Ascending aorta (tissue), 2 donors: ENCODE data around the gene ZNF831. TPM values are rescaled to one million over a fixed set of nuclear protein-coding genes. Genes with fewer than 3 reads are reported as not detected.

Source experiments
- DNase-seq, 2 donors: peaks; one replicate each; pipeline ENCODE4 v3.0.0-alpha.2; 2019; ENCODE audit warnings: low spot score in 2 of 2
- H3K27ac ChIP-seq, 2 donors: fragments of 200-600 bp; sonication (generic); one replicate each; pipeline ENCODE4 v1.5.1; 2016 to 2017; ENCODE audit warnings: mild to moderate bottlenecking in 1 of 2
- H3K27me3 ChIP-seq: fragments of 200-600 bp; sonication (generic); one replicate; pipeline ENCODE4 v1.5.1; 2017
- H3K36me3 ChIP-seq, 2 donors: fragments of 200-600 bp; sonication (generic); one replicate each; pipeline ENCODE4 v1.5.1; 2016
- H3K4me1 ChIP-seq, 2 donors: fragments of 200-600 bp; sonication (generic); one replicate each; pipeline ENCODE4 v1.5.1; 2016 to 2017; ENCODE audit warnings: mild to moderate bottlenecking in 1 of 2
- H3K4me3 ChIP-seq, 2 donors: fragments of 200-600 bp; sonication (generic); one replicate each; pipeline ENCODE4 v1.5.1; 2016 to 2017; ENCODE audit warnings: mild to moderate bottlenecking in 1 of 2
- H3K9me3 ChIP-seq, 2 donors: fragments of 200-600 bp; sonication (generic); one replicate each; pipeline ENCODE4 v1.5.1; 2016
- intact Hi-C: fragments of 100-400 bp; cut with DNase I; formaldehyde crosslinking; loops from one replicate; pipeline ENCODE4 v1.15.1; 2023
- total RNA-seq: library from RNA; depleted of rRNA; stranded (reverse); fragments of >200 nt; gene quantifications from one replicate; pipeline ENCODE4 v1.1.0, GENCODE V29; 2016
- TF ChIP-seq, protein P1 (sequence below), 3 experiments: fragments of 200-600 bp in 2 of 3; fragments of 450-650 bp in 1 of 3; sonication (generic) in 2 of 3; IDR thresholded peaks; one replicate each; pipeline ENCODE4 v1.5.1; 2016 to 2019; ENCODE audit warnings: antibody characterized with exemption in 3 of 3, mild to moderate bottlenecking in 1 of 3, moderate library complexity in 1 of 3

ZNF831 gene
- total RNA-seq, 1 donor from 2014 or later, result 0.53 TPM

DNA sequence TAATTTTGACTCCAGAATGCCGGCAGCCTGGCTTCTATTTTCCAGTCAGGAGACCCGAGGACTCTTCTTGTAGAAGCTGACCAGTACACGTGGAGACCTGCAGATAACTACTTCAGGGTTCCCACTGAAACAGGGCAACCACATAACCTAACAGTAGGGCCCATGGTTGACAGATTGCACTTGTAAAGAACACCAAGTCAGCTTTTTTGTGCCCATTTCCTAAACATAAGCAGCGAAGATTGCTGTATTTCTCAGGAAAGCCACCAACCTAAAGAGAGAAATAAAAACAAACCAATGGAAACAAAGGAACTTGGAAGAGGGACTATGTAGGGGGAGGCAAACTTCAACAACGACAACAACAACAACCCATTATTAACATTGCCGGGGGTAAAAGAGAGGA is 86.7 kb downstream of the ZNF831 start:
- H3K27me3 ChIP-seq, result no peaks in the 10 kb centered on the region
- H3K27ac ChIP-seq, result no peak overlapping the region
- H3K4me1 ChIP-seq, result no peaks in the 10 kb centered on the region
- no peak for DNase-seq
- no peaks in the 10 kb centered on the region for H3K36me3 ChIP-seq
- intact Hi-C loops, result no loop called here
- TF ChIP-seq, protein P1, sequence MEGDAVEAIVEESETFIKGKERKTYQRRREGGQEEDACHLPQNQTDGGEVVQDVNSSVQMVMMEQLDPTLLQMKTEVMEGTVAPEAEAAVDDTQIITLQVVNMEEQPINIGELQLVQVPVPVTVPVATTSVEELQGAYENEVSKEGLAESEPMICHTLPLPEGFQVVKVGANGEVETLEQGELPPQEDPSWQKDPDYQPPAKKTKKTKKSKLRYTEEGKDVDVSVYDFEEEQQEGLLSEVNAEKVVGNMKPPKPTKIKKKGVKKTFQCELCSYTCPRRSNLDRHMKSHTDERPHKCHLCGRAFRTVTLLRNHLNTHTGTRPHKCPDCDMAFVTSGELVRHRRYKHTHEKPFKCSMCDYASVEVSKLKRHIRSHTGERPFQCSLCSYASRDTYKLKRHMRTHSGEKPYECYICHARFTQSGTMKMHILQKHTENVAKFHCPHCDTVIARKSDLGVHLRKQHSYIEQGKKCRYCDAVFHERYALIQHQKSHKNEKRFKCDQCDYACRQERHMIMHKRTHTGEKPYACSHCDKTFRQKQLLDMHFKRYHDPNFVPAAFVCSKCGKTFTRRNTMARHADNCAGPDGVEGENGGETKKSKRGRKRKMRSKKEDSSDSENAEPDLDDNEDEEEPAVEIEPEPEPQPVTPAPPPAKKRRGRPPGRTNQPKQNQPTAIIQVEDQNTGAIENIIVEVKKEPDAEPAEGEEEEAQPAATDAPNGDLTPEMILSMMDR (IDR thresholded peaks at IDR 0.05), result no peak
- no peaks in the 10 kb centered on the region for H3K9me3 ChIP-seq
- no peak overlapping the region for H3K4me3 ChIP-seq

DNA sequence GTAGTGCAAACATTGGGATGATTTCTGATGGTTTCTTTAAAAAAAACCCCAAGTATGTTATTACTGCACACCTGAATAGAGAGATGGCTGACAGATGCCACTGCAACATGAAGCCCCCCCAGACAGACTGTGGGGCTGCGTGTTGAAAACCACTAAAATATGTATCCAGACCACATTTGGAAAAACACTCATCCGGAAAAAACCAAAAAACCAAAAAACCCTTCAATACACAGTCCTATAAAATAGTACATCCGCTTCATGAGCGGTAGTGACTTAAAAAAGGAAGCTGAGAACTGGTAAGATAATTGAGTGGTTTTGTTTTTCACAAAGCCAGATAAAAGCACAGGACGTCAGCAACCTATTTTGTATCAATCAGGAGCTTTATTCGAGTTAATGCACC is 89.7 kb downstream of the ZNF831 start:
- H3K36me3 ChIP-seq, result no peaks in the 10 kb centered on the region
- no peak overlapping the region for H3K4me3 ChIP-seq
- no peak for DNase-seq
- H3K27me3 ChIP-seq, result no peaks in the 10 kb centered on the region
- TF ChIP-seq, protein P1 (IDR thresholded peaks at IDR 0.05), result no peak
- no peak overlapping the region for H3K27ac ChIP-seq
- intact Hi-C loops, result no loop called here
- H3K4me1 ChIP-seq, result no peaks in the 10 kb centered on the region
- no peaks in the 10 kb centered on the region for H3K9me3 ChIP-seq

DNA sequence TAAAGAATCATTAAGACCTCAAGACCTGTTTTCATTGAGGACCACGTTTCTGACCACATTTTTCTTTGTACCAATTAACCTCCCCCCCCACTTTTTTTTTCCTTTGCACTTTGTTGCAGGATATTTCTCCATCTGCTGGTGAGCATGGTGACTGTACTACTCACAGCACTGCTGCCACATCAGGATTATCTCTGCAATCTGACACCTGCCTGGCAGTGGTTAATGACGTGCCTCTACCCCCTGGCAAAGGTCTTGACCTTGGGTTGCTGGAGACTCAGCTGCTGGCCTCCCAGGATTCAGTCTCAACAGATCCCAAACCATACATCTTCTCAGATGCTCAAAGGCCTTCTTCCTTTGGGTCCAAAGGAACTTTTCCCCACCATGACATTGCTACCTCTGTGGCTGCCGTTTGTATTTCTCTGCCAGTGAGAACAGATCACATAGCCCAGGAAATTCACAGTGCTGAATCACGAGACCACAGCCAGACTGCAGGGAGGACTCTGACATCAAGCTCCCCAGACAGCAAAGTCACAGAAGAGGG is 90.2 kb downstream of the ZNF831 start:
- no peak overlapping the region for H3K4me3 ChIP-seq
- TF ChIP-seq, protein P1 (IDR thresholded peaks at IDR 0.05), result no peak
- H3K4me1 ChIP-seq, result no peaks in the 10 kb centered on the region
- no peaks in the 10 kb centered on the region for H3K27me3 ChIP-seq
- intact Hi-C loops, result no loop called here
- H3K9me3 ChIP-seq, result no peaks in the 10 kb centered on the region
- no peaks in the 10 kb centered on the region for H3K36me3 ChIP-seq
- no peak overlapping the region for H3K27ac ChIP-seq
- DNase-seq, result no peak

DNA sequence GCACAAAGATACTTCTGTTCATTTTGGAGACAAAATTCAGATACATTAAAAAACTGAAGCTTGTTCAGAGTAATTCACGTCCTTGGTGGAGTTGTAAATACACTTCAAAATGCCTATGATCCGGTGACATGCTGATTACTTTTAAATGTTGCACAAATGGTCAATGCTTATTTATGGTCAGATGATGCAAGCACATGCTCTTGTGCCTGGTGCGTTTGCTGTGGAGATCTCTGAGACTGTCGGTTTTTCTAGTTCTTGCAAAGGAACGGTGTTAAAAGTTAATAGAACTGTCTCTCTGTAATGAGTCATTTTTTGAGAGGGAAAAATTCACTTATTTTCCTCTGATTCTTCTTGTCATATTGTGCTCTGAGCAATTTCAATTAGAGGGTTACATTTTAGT is 91.6 kb downstream of the ZNF831 start:
- no peak for DNase-seq
- Histone ChIP-seq H3K4me3 (no peak overlapping the region), H3K27ac (no peak overlapping the region), H3K27me3 (no peaks in the 10 kb centered on the region), H3K4me1 (no peaks in the 10 kb centered on the region), H3K9me3 (no peaks in the 10 kb centered on the region), H3K36me3 (no peaks in the 10 kb centered on the region)
- intact Hi-C loops, result no loop called here
- TF ChIP-seq, protein P1 (IDR thresholded peaks at IDR 0.05), result no peak

DNA sequence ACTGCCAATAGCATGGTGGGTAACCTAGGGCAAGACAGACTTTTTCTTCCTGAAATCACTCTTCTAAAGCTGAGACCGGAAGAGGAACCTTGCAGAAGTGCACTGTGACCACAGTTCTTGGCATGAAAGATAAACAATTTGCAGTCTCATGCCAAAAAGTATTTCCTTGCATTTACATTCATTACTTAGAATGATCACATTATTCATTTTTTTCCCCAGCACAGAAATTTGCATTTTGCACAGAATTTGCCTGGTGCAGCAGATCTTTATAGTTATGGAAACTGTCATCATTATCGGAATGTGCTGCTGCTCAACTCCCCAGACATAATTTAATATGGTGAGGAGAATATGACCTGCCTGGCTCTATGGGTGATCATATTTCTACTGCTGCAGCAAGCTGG is 94.6 kb downstream of the ZNF831 start:
- Histone ChIP-seq H3K27ac (no peak overlapping the region), H3K27me3 (no peaks in the 10 kb centered on the region), H3K9me3 (no peaks in the 10 kb centered on the region), H3K4me3 (no peak overlapping the region), H3K36me3 (no peaks in the 10 kb centered on the region), H3K4me1 (no peaks in the 10 kb centered on the region)
- intact Hi-C loops, result no loop called here
- DNase-seq, result no peak
- TF ChIP-seq, protein P1 (IDR thresholded peaks at IDR 0.05), result no peak

DNA sequence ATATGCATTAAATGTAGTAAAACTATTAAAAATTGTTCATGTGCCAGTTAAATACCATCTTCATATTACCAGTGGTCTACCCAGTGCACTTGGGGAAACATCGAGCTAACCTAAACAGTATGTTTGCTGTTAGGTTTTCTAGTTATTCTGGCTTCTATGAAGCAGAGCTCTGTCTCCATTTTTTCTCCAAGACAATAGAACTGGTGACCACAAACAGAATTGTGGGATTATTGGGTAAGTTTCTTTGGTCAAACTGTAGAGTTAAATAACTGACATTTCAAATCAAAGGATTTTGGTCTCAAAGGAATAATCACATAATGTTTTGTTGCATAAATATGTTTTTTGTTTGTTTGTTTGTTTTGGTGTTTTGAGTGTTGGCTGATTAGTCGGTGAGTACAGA is 96.3 kb downstream of the ZNF831 start:
- TF ChIP-seq, protein P1 (IDR thresholded peaks at IDR 0.05), result no peak
- no peak for DNase-seq
- Histone ChIP-seq H3K36me3 (no peaks in the 10 kb centered on the region), H3K27ac (no peak overlapping the region), H3K9me3 (no peaks in the 10 kb centered on the region), H3K27me3 (no peaks in the 10 kb centered on the region), H3K4me1 (no peaks in the 10 kb centered on the region), H3K4me3 (no peak overlapping the region)
- intact Hi-C loops, result no loop called here
